IPS DF 6.9 (cell line): ENCODE results near the gene LMX1A.

Experiments used
- DNase-seq: peaks from one replicate; pipeline ENCODE4 v3.0.0-alpha.2; 2013; ENCODE audit warnings: low read depth, low spot score
- H3K27ac ChIP-seq: one replicate; pipeline ENCODE4 v1.5.1; 2013; ENCODE audit warnings: low read length, control low read depth
- H3K27me3 ChIP-seq: 2 replicates; pipeline ENCODE4 v1.6.1; 2013; ENCODE audit warnings: mild to moderate bottlenecking, low read length; ENCODE audit not compliant: control insufficient read depth, insufficient read depth
- H3K36me3 ChIP-seq: 2 replicates; pipeline ENCODE4 v1.6.1; 2013; ENCODE audit warnings: low read length; ENCODE audit not compliant: control insufficient read depth, insufficient read depth
- H3K4me1 ChIP-seq: 2 replicates; pipeline ENCODE4 v1.6.1; 2013; ENCODE audit warnings: low read length; ENCODE audit not compliant: control insufficient read depth, insufficient read depth
- H3K4me3 ChIP-seq: 2 replicates; pipeline ENCODE4 v1.5.1; 2013; ENCODE audit warnings: mild to moderate bottlenecking, low read length
- H3K9me3 ChIP-seq: 2 replicates; pipeline ENCODE4 v1.6.1; 2013; ENCODE audit warnings: low read length, inconsistent platforms; ENCODE audit not compliant: control insufficient read depth, insufficient read depth
- WGBS: extraction: QIAGEN DNeasy Blood & Tissue Kit; methylation state at CpG from one replicate; pipeline ENCODE4 v1.1.7; 2013; ENCODE audit warnings: mixed read lengths, missing lambda C conversion rate; ENCODE audit not compliant: insufficient read length, insufficient coverage; 5-methylcytosine and 5-hydroxymethylcytosine counted together

Gene LMX1A

GRCh38 chr1:165224504-165224903, 132.0 kb downstream of the LMX1A start:
- Histone ChIP-seq H3K9me3 (no peaks in the 10 kb centered on the region), H3K27ac (no peak overlapping the region), H3K4me1 (peaks cover 3% of the 10 kb centered on the region; the same call in 1 of the 2 replicates), H3K36me3 (no peaks in the 10 kb centered on the region), H3K27me3 (no peaks in the 10 kb centered on the region), H3K4me3 (no peak overlapping the region)
- no peak for DNase-seq
- no CpG with 5 or more reads among the region's 2 CpGs for WGBS

DNA sequence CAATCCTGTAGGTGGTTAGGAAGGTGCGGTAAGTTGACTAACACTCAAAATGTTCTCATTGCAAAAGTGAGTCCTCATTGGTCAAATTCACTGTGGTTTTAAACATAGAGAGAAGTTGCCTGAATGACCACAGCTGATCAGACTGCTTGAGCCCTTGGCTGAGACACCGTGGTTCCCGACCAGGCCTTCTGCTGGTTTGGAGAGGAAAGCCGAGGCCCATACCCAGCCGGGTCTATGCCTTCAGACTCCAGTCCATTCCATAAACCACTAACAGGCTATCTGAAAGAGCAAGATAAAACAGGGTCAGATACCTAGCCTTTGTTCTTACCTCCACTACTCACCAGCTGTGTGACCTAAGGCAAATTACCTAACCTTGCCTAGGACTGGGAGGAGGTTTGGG, 133.9 kb downstream of the LMX1A start:
- no CpG with 5 or more reads among the region's 5 CpGs for WGBS
- no peak for DNase-seq

DNA sequence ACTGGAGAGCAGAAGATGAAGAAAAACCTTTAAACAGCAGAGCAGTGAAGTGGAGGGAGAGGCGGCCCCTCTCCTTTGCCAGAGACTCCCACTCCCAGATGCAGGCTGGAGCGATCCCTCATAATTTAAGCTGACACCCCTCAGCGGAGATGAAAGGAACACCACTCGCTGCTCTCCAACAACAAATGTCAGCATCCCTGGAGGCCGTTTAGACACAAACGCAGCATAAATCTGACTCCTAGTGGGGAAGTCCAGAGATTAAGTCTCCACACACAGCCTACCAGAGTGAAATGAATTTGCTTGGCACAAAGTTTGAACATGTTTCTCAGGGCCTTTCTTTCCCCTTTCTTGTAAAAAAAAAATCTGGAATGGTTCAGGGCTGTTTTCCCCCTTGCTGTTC, 137.8 kb downstream of the LMX1A start:
- WGBS: no CpG with 5 or more reads among the region's 6 CpGs
- no peaks in the 10 kb centered on the region for H3K27me3 ChIP-seq
- H3K9me3 ChIP-seq: no peaks in the 10 kb centered on the region
- peaks cover 5% of the 10 kb centered on the region; the same call in 1 of the 2 replicates for H3K4me1 ChIP-seq
- no peak for DNase-seq
- H3K4me3 ChIP-seq: no peak overlapping the region
- H3K27ac ChIP-seq: no peak overlapping the region
- H3K36me3 ChIP-seq: no peaks in the 10 kb centered on the region

More for the DNA sequence above, 133.9 kb downstream of the LMX1A start:
- Histone ChIP-seq H3K4me1 (peaks cover 3% of the 10 kb centered on the region; the same call in 1 of the 2 replicates), H3K27me3 (no peaks in the 10 kb centered on the region), H3K9me3 (no peaks in the 10 kb centered on the region), H3K27ac (no peak overlapping the region), H3K36me3 (no peaks in the 10 kb centered on the region), H3K4me3 (no peak overlapping the region)

- Histone ChIP-seq H3K27ac (no peak overlapping the region), H3K4me3 (no peak overlapping the region), H3K4me1 (peaks cover 5% of the 10 kb centered on the region; the same call in 1 of the 2 replicates), H3K9me3 (no peaks in the 10 kb centered on the region), H3K27me3 (no peaks in the 10 kb centered on the region), H3K36me3 (no peaks in the 10 kb centered on the region)
- DNase-seq: no peak
- WGBS: no CpG with 5 or more reads among the region's 1 CpG
These were observed 138.6 kb downstream of the LMX1A start for GRCh38 chr1:165217958-165218357.

DNA sequence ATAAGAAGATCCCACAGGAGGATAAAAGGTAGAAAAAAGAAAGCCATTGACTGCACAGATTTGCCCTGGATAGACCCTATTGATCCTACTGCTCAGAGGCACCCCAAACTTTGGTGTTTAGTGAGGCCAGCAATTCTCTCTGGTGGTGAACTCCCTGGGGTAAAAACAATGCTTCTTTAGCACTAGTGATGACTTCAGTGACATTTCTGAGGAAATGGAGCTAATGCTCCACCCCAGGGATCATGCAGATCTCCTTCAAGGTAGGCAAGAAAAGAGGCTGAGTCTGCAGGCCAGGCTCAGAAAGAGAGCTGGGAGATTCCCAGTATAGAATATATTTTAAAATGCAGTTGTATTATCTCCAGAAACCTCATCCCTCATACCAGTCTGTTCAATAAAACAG, 140.3 kb downstream of the LMX1A start:
- Histone ChIP-seq H3K27ac (no peak overlapping the region), H3K4me3 (no peak overlapping the region), H3K4me1 (peaks cover 5% of the 10 kb centered on the region; the same call in 1 of the 2 replicates), H3K9me3 (no peaks in the 10 kb centered on the region), H3K36me3 (no peaks in the 10 kb centered on the region), H3K27me3 (no peaks in the 10 kb centered on the region)
- DNase-seq: no peak

- Histone ChIP-seq H3K9me3 (no peaks in the 10 kb centered on the region), H3K4me3 (no peak overlapping the region), H3K4me1 (peaks cover 3% of the 10 kb centered on the region; the same call in 1 of the 2 replicates), H3K27ac (no peak overlapping the region), H3K36me3 (no peaks in the 10 kb centered on the region), H3K27me3 (no peaks in the 10 kb centered on the region)
- WGBS: no CpG with 5 or more reads among the region's 2 CpGs
- no peak for DNase-seq
These were observed 140.8 kb downstream of the LMX1A start for GRCh38 chr1:165215676-165216075.

DNA sequence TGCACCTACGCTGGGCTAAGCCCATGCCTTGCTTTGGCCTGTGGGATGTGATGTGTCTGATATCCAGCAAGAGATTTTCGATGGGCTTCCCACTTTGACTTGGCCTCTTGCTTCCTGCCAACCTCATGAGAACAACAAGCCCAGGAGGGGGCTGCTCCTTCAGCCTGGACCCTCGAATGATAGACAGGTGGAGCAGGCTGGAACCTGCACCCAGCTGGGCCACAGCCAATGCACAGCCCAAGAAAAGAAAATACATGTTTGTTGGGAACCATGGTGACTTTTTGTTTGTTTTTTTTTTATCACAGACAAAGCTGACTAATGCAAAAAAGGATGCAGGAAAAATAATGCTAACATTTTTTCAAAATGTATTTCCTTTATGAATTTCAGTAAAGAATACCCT, 144.3 kb downstream of the LMX1A start:
- no CpG with 5 or more reads among the region's 3 CpGs for WGBS
- H3K36me3 ChIP-seq: no peaks in the 10 kb centered on the region
- H3K4me1 ChIP-seq: peaks cover 2% of the 10 kb centered on the region; the same call in 1 of the 2 replicates
- H3K27ac ChIP-seq: no peak overlapping the region
- no peak for DNase-seq
- H3K9me3 ChIP-seq: no peaks in the 10 kb centered on the region
- no peaks in the 10 kb centered on the region for H3K27me3 ChIP-seq
- H3K4me3 ChIP-seq: no peak overlapping the region

- Histone ChIP-seq H3K27me3 (no peaks in the 10 kb centered on the region), H3K9me3 (no peaks in the 10 kb centered on the region), H3K36me3 (no peaks in the 10 kb centered on the region), H3K27ac (no peak overlapping the region), H3K4me1 (no peaks in the 10 kb centered on the region), H3K4me3 (no peak overlapping the region)
- WGBS: no CpG with 5 or more reads among the region's 5 CpGs
- no peak for DNase-seq
These were observed 148.5 kb downstream of the LMX1A start for GRCh38 chr1:165207853-165208515.

DNA sequence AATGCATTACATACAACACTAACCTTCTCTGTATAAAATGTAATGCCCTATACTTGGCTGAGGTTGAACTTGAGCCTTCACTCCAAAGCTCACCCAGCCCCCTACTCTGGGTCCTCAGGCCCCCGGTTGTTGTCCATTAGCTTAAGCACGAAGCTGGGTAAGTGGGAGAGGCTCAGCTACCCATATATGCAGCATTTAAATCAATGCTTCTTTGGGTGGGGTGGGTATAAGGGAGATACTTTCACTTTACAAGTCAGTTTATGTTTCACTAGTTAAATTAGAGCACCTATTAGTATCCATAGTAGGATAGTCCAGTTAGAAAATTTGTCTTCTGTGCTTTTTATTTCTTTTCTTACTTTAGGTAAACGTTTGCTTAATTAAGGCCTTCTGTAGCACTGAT, 151.4 kb downstream of the LMX1A start:
- no peak overlapping the region for H3K4me3 ChIP-seq
- DNase-seq: no peak
- H3K27me3 ChIP-seq: no peaks in the 10 kb centered on the region
- H3K4me1 ChIP-seq: no peaks in the 10 kb centered on the region
- no peaks in the 10 kb centered on the region for H3K9me3 ChIP-seq
- H3K27ac ChIP-seq: no peak overlapping the region
- WGBS: no CpG with 5 or more reads among the region's 3 CpGs
- H3K36me3 ChIP-seq: no peaks in the 10 kb centered on the region

GRCh38 chr1:165204548-165204947, 152.0 kb downstream of the LMX1A start:
- no CpG with 5 or more reads among the region's 1 CpG for WGBS
- Histone ChIP-seq H3K4me1 (no peaks in the 10 kb centered on the region), H3K36me3 (no peaks in the 10 kb centered on the region), H3K9me3 (no peaks in the 10 kb centered on the region), H3K4me3 (no peak overlapping the region), H3K27me3 (no peaks in the 10 kb centered on the region), H3K27ac (no peak overlapping the region)
- no peak for DNase-seq

DNA sequence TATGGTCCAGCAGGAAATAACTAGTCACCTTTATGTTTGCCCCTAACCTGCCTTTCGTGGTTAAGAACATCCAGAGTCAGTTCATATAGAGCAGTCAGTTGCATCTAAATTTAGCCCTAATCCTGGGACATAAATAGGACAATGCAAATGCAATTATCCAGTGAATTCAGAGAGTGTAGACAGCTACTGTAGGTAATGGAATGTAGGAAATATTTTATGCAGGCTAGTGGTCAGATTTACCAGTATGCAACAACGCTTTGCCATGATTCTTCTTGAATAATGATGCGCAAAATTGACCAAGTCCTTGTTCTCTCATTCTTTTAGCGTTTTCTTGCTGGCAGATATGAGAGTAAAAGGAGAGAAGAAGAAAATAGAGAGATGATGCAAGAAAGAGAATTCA, 165.4 kb downstream of the LMX1A start:
- no CpG with 5 or more reads among the region's 4 CpGs for WGBS
- Histone ChIP-seq H3K9me3 (no peaks in the 10 kb centered on the region), H3K27ac (no peak overlapping the region), H3K4me1 (no peaks in the 10 kb centered on the region), H3K36me3 (no peaks in the 10 kb centered on the region), H3K4me3 (no peak overlapping the region), H3K27me3 (no peaks in the 10 kb centered on the region)
- DNase-seq: no peak
